Liver (tissue), 9 donors: ENCODE results near the gene P3H2. TPM values are rescaled to one million over a fixed set of nuclear protein-coding genes. Genes with fewer than 3 reads are reported as not detected.

ENCODE experiments used
- DNase-seq: peaks from one replicate; pipeline ENCODE4 v3.0.0-alpha.2; 2017; ENCODE audit warnings: low spot score
- H3K27ac ChIP-seq, 2 donors: one replicate each; pipeline ENCODE4 v1.7.0; 2013; ENCODE audit warnings: inconsistent platforms in 2 of 2, low read length in 2 of 2, control low read depth in 1 of 2, low read depth in 1 of 2, mild to moderate bottlenecking in 1 of 2
- H3K27me3 ChIP-seq, 4 donors: one replicate each; pipeline versions ENCODE4 v1.6.1 to v1.7.0; 2013; ENCODE audit warnings: low read length in 3 of 4, inconsistent platforms in 1 of 4, mild to moderate bottlenecking in 1 of 4, moderate library complexity in 1 of 4; ENCODE audit not compliant: control insufficient read depth in 4 of 4, insufficient read depth in 4 of 4
- H3K36me3 ChIP-seq, 4 donors: one replicate each; pipeline versions ENCODE4 v1.6.1 to v1.7.0; 2013; ENCODE audit warnings: low read length in 3 of 4, mild to moderate bottlenecking in 3 of 4, low read depth in 1 of 4, moderate library complexity in 1 of 4; ENCODE audit not compliant: control insufficient read depth in 4 of 4, insufficient read depth in 3 of 4
- H3K4me1 ChIP-seq, 4 donors: one replicate each; pipeline versions ENCODE4 v1.6.1 to v1.7.0; 2013; ENCODE audit warnings: low read length in 3 of 4, mild to moderate bottlenecking in 3 of 4, moderate library complexity in 1 of 4; ENCODE audit not compliant: control insufficient read depth in 4 of 4, insufficient read depth in 4 of 4
- H3K4me3 ChIP-seq, 3 donors: one replicate each; pipeline versions ENCODE4 v1.6.1 to v1.7.0; 2013; ENCODE audit warnings: low read length in 3 of 3, control low read depth in 1 of 3, low read depth in 1 of 3, mild to moderate bottlenecking in 1 of 3
- H3K9ac ChIP-seq, 2 donors: one replicate each; pipeline ENCODE4 v1.7.0; 2013; ENCODE audit warnings: low read length in 2 of 2, mild to moderate bottlenecking in 2 of 2, moderate library complexity in 2 of 2, control low read depth in 1 of 2, low read depth in 1 of 2
- H3K9me3 ChIP-seq, 4 donors: one replicate each; pipeline versions ENCODE4 v1.6.1 to v1.7.0; 2013; ENCODE audit warnings: low read length in 3 of 4; ENCODE audit not compliant: control insufficient read depth in 4 of 4
- EGR1 ChIP-seq, 2 donors: IDR thresholded peaks; 2 replicates each; pipeline ENCODE4 v1.6.1; 2016 to 2018; ENCODE audit warnings: antibody characterized with exemption in 2 of 2, low read depth in 2 of 2
- FOXA1 ChIP-seq: IDR thresholded peaks from 2 replicates; pipeline ENCODE4 v1.6.1; 2016; ENCODE audit warnings: antibody characterized with exemption
- GABPA ChIP-seq, 2 donors: IDR thresholded peaks in 1 of 2; conservative IDR thresholded peaks in 1 of 2; 2 replicates each; pipeline ENCODE4 v1.6.1; 2016; ENCODE audit warnings: antibody characterized with exemption in 2 of 2, mild to moderate bottlenecking in 1 of 2, moderate library complexity in 1 of 2
- HNF4A ChIP-seq, 2 donors: conservative IDR thresholded peaks; 2 replicates each; pipeline ENCODE4 v1.6.1; 2016; ENCODE audit warnings: antibody characterized with exemption in 2 of 2, mild to moderate bottlenecking in 2 of 2
- MAX ChIP-seq: IDR thresholded peaks from 2 replicates; pipeline ENCODE4 v1.6.1; 2016; ENCODE audit warnings: antibody characterized with exemption
- NR2F2 ChIP-seq: IDR thresholded peaks from 2 replicates; pipeline ENCODE4 v1.6.1; 2016; ENCODE audit warnings: antibody characterized with exemption
- RAD21 ChIP-seq, 2 donors: IDR thresholded peaks; 2 replicates each; pipeline ENCODE4 v1.6.1; 2016; ENCODE audit warnings: antibody characterized with exemption in 2 of 2, mild to moderate bottlenecking in 2 of 2
- SP1 ChIP-seq: IDR thresholded peaks from 2 replicates; pipeline ENCODE4 v1.6.1; 2018; ENCODE audit warnings: antibody characterized with exemption, mild to moderate bottlenecking
- WGBS: extraction: QIAGEN DNeasy Blood & Tissue Kit; methylation state at CpG from one replicate; pipeline ENCODE4 v1.1.7; 2013; 5-methylcytosine and 5-hydroxymethylcytosine counted together
- polyA plus RNA-seq, 2 donors: library from polyadenylated mRNA; stranded (reverse) in 1 of 2; unstranded in 1 of 2; fragments of 200-250 nt in 1 of 2; fragments of >200 nt in 1 of 2; fragmentation: Nextera tagmentation in 1 of 2; extraction: Ambion mirVana in 1 of 2; gene quantifications; one replicate each; pipeline versions ENCODE4 v1.2.1 to v1.2.3, GENCODE V29; 2013 to 2015
- total RNA-seq, 2 donors: library from RNA; depleted of rRNA; stranded (reverse); fragments of >200 nt; gene quantifications; one replicate each; pipeline ENCODE4 v1.2.3, GENCODE V29; 2014
- TF ChIP-seq, protein P1 (sequence below): IDR thresholded peaks from 2 replicates; pipeline ENCODE4 v1.6.1; 2016; ENCODE audit warnings: antibody characterized with exemption, mild to moderate bottlenecking
- TF ChIP-seq, protein P2 (sequence below): IDR thresholded peaks from 2 replicates; pipeline ENCODE4 v1.6.1; 2016; ENCODE audit warnings: antibody characterized with exemption
- donor health status: healthy.
- donor health status: healthy.
- donor health status: healthy.
- donor health status: healthy.
- donor health status: healthy.

P3H2 gene
- total and polyA plus RNA-seq, 4 donors: 1.9 to 6.9 (median 4.1) TPM

DNA sequence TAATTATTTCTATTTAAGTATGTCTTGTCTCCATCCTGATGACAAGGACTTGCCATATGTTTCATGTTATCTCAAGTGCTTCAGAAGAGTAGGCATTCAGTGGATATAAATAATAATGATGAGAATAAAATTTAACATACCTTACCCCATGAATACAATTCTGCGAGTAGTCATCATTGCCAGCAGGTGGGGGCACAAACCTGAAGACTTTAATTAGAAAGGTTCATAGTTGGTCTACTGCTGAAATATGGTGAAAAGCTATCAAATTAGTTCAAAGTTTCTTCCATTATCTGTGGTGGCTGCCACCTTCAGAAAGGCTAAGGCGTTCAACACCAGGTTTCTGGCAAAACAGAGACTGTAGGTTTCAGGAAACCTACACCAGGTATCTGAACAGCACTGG lies 100.9 kb downstream of the P3H2 start:
- Histone ChIP-seq H3K9me3 (no peaks in the 10 kb centered on the region), H3K4me1 (no peaks in the 10 kb centered on the region), H3K27me3 (no peaks in the 10 kb centered on the region), H3K9ac (no peak overlapping the region), H3K27ac (no peak overlapping the region), H3K4me3 (no peak overlapping the region), H3K36me3 (no peaks in the 10 kb centered on the region)
- 62% methylated on average over 2 of the region's 2 CpGs for WGBS
- DNase-seq: no peak
- TF ChIP-seq FOXA1: no peak
- TF ChIP-seq RAD21 (IDR thresholded peaks at IDR 0.05): peak in 1 of 2 donors; percentile 3
- TF ChIP-seq, protein P1, sequence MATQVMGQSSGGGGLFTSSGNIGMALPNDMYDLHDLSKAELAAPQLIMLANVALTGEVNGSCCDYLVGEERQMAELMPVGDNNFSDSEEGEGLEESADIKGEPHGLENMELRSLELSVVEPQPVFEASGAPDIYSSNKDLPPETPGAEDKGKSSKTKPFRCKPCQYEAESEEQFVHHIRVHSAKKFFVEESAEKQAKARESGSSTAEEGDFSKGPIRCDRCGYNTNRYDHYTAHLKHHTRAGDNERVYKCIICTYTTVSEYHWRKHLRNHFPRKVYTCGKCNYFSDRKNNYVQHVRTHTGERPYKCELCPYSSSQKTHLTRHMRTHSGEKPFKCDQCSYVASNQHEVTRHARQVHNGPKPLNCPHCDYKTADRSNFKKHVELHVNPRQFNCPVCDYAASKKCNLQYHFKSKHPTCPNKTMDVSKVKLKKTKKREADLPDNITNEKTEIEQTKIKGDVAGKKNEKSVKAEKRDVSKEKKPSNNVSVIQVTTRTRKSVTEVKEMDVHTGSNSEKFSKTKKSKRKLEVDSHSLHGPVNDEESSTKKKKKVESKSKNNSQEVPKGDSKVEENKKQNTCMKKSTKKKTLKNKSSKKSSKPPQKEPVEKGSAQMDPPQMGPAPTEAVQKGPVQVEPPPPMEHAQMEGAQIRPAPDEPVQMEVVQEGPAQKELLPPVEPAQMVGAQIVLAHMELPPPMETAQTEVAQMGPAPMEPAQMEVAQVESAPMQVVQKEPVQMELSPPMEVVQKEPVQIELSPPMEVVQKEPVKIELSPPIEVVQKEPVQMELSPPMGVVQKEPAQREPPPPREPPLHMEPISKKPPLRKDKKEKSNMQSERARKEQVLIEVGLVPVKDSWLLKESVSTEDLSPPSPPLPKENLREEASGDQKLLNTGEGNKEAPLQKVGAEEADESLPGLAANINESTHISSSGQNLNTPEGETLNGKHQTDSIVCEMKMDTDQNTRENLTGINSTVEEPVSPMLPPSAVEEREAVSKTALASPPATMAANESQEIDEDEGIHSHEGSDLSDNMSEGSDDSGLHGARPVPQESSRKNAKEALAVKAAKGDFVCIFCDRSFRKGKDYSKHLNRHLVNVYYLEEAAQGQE: no peak

DNA sequence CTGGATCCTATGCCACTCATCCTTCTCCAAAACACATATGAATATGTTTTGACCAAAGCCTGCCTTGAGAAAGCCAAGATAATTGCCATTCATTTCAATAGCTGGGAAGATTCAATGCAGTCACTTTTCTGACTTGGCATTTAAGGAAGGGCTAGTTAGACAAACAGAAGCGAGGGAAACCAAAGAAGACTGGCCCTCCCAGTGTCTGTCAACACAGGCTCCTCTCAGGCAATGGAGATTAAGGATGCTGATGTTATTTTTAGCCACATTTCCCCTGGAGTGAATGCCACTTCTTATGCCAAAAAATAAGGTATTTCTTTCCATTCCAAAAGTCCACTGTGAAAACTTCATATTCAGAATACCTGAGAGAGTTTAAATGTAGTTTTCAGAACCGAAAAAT lies 101.7 kb downstream of the P3H2 start:
- 80% methylated on average over 2 of the region's 2 CpGs for WGBS
- H3K4me1 ChIP-seq: no peaks in the 10 kb centered on the region
- H3K27me3 ChIP-seq: no peaks in the 10 kb centered on the region
- DNase-seq: no peak
- H3K9ac ChIP-seq: no peak overlapping the region
- no peak overlapping the region for H3K4me3 ChIP-seq
- TF ChIP-seq GABPA (IDR thresholded peaks at IDR 0.05 in 1 of 2, conservative IDR thresholded peaks at IDR 0.05 in 1 of 2) (no peak), HNF4A (conservative IDR thresholded peaks at IDR 0.05) (no peak), RAD21 (IDR thresholded peaks at IDR 0.05) (no peak), SP1 (no peak), MAX (no peak)
- TF ChIP-seq, protein P2, sequence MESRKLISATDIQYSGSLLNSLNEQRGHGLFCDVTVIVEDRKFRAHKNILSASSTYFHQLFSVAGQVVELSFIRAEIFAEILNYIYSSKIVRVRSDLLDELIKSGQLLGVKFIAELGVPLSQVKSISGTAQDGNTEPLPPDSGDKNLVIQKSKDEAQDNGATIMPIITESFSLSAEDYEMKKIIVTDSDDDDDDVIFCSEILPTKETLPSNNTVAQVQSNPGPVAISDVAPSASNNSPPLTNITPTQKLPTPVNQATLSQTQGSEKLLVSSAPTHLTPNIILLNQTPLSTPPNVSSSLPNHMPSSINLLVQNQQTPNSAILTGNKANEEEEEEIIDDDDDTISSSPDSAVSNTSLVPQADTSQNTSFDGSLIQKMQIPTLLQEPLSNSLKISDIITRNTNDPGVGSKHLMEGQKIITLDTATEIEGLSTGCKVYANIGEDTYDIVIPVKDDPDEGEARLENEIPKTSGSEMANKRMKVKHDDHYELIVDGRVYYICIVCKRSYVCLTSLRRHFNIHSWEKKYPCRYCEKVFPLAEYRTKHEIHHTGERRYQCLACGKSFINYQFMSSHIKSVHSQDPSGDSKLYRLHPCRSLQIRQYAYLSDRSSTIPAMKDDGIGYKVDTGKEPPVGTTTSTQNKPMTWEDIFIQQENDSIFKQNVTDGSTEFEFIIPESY: no peak
- no peaks in the 10 kb centered on the region for H3K9me3 ChIP-seq
- no peak overlapping the region for H3K27ac ChIP-seq
- H3K36me3 ChIP-seq: no peaks in the 10 kb centered on the region

- H3K4me3 ChIP-seq: no peak overlapping the region
- H3K9me3 ChIP-seq: no peaks in the 10 kb centered on the region
- H3K9ac ChIP-seq: no peak overlapping the region
- no peak for TF ChIP-seq EGR1 (IDR thresholded peaks at IDR 0.05; ENCODE audit: low read depth in 2 of 2)
- TF ChIP-seq NR2F2: no peak
- no peak for TF ChIP-seq HNF4A (conservative IDR thresholded peaks at IDR 0.05)
- no peak for DNase-seq
- no peak overlapping the region for H3K27ac ChIP-seq
- WGBS: 98% methylated on average over 1 of the region's 1 CpG
- no peaks in the 10 kb centered on the region for H3K4me1 ChIP-seq
- no peaks in the 10 kb centered on the region for H3K27me3 ChIP-seq
- H3K36me3 ChIP-seq: no peaks in the 10 kb centered on the region
Observed at GRCh38 chr3:190018460-190018859, 102.2 kb downstream of the P3H2 start.
